DMS53 (cell line): ENCODE measurements around the gene IQSEC2.
A peak's percentile ranks its signal among the peaks of the same experiment; 100 is the strongest.

Source experiments
- DNase-seq: peaks from one replicate; lab custom pipeline; 2025; lab: John Stamatoyannopoulos, UW

The IQSEC2 gene

GRCh38 chrX:53268173-53268572 is 13.2 kb downstream of the IQSEC2 start:
- no peak for DNase-seq

DNA sequence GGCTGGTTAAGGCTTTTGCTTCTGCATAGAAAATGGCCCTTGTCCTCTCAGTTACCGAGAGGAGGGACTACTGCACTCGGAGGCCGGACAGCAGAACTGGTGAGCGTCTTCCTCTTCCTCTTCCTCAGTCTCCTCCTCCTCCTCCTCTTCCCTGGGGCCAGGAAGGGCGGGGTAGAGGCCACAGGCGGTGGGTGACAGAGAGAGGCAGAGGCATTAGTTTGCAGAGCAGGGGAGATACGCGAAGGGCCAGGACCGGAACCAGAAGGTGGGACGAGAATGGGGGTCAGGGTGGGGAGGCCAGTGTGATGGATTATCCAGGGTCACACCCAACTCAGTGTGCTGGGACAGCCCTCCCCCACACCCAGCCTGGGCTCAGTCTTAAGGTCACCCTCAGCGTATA is 14.5 kb downstream of the IQSEC2 start:
- DNase-seq = no peak

GRCh38 chrX:53265771-53266574 is 15.4 kb downstream of the IQSEC2 start:
- DNase-seq = peak; percentile 36

- DNase-seq = peak; percentile 59
Measured at GRCh38 chrX:53263597-53264094, 17.7 kb downstream of the IQSEC2 start.

- peak; percentile 83 for DNase-seq
Measured at GRCh38 chrX:53262918-53263394, 18.4 kb downstream of the IQSEC2 start.

DNA sequence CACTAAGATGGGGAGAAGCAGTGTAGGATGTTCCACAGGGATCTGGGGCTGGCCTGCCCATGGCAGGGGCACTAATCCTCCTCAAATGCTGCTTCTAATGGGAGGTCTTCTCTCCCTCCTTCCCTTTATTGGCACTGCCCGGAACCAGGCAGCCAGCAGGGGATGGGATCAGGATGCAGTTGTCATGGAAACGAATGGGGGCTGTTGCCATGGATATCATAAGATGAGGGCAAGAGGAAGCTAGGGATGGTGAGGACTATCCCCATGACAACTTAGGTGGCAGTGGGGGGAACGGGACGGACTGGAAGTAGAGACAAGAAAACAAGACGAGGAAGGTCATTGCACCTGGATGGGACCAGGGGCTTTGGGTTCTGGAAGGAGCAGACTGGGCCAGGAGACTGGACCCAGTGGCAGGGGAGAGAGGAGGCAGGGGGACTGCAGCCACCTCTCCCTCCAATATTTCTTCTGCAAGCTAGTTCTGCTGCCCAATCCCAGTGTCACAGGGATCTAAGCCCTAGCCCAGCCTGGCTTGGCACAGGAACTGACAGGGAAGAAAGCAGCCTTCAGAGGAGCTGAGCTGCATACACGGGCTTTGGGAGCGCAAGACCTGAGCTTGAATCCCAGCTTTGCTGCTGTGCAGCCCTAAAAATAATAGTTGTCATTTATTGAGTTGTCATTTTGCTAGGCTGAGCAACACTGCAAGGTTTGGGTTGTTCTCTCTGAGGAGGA is 19.0 kb downstream of the IQSEC2 start:
- DNase-seq = peak; percentile 46

GRCh38 chrX:53261355-53261972 is 19.9 kb downstream of the IQSEC2 start:
- no peak for DNase-seq

GRCh38 chrX:53260836-53261235 is 20.5 kb downstream of the IQSEC2 start:
- no peak for DNase-seq

DNA sequence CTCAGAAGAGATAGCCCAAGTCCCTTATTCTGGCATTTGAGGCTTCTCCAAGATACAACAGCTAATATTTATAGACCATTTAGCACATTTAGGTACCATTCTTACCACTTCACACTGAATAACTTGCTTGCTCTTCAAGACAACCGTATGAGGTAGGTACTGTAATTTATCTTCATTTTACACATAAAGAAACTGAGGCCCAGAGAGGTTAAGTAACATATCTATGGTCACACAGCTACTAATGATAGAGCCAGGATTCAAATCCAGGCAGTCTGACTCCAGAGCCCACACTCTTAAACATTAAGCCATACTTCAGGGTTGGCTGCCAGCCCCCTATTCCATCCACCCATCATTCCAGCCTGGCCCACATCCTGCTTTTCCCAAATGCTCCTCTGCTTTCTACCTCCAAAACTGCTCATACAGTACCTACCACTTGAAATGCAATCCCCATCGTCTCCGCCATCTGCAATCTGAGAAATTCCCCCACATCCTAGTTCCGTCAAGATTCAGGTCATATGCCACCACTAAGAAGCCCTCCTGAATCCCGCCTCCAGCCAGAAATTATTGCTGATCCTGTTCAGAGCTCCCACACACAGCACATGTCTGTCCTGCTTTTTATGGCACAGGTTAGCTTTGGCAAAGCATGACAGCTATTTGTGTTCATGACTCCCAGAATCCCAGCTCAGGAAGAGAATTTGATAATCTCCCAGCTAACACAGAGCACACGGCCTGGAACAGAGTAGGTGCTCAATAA is 23.5 kb downstream of the IQSEC2 start:
- DNase-seq = no peak

GRCh38 chrX:53257166-53257565 is 24.2 kb downstream of the IQSEC2 start:
- DNase-seq = no peak

DNA sequence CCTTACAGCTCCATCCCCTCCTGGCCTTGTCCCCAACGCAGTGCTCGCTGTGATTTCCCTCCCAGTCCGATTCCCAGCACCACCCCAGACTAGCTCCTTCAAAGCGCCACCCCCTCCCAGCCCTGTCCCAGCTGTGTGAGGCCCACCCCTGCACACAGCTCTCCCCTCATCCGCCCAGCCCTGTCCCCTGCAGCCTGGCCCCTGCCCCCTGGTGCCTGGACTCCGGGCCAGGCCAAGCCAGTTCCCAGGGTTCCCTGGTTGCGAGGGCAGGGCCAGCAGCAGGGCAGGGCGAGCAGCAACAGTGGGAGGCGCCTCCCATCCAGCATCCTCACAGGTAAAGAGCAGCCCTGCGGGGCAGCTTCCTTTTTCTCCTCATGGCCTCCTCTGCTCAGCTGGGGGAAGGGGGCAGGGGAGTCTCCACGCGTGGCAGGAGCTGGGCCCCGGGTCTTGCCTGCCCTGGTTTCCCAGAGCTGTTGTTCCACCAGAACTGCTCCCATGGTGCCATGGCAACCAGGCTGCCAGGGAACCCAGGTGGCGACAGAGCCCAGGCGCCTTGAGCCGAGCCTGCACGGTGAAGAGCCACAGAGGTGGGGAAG is 24.8 kb downstream of the IQSEC2 start:
- DNase-seq = no peak

GRCh38 chrX:53255738-53256191 is 25.6 kb downstream of the IQSEC2 start:
- DNase-seq = no peak

GRCh38 chrX:53254570-53255461 is 26.6 kb downstream of the IQSEC2 start:
- DNase-seq = no peak

DNA sequence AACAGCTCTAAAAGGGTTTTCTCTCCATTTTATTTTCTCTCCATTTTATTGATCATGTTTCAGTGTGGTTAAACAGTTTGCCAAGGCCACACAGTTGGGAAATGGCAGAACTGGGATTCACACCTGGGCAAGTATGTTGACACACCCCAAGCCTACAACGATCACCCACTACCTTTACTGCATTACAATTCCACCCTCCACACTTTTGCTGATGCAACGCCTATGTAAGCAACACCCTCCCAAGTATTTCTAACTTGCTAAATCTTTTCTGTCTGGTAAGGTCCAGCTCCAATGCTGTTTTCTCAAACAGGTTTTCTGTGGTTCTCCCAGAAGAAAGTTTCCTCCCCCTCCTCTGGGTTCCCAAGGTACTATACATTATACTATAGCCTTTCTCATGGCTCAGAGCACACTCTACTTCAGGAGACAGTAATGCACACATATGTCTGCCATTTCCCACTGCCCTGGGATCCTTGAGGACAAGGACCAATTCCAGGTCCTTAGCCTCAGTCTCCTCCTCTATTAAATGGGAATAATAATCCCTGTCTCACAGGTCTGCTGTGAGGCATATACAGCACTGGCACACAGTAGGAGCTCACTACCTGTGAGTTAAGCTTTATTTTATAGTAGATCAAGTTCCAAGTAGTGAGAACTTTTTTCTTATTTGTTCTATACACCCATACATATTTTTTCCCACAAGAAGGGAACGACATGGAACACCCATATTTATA is 27.9 kb downstream of the IQSEC2 start:
- no peak for DNase-seq

DNA sequence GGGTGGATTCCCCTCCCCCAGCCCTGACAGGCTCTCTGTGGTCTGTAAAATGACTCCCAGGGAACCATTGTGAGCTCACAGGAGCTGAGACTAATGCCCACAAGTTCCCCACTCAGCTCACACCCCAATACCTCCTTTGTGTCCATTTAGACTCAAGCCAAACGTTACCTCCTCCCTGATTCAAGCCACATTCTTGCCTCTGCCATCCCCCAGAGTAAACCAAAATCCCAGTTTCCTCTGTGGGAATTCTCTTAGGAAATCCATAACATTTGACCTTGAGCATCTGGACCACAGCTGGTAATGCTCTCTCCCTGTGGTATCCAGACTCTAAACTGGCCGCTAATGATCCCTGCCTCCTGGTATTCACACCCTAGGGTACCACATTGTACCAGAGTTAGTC is 30.1 kb downstream of the IQSEC2 start:
- DNase-seq = no peak

DNA sequence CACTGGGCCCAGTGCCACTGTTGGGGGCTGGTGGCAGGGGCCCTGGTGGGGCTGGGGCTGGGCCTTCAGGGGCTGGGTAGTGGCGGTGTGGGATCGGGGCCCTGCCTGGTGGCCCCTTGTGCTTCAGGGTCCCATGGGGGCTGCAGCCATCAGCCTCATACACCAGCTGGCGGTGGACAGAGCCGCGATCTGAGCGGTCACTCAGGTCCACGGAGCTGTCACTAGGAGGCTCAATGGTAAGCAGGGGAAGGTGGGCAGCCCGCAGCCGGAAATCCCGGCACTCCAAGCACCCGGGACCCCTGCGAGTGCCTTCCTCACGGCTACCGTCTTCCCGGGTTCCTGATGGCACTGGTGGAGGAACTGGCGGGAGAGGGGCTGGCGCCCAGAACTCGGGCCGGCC is 30.8 kb downstream of the IQSEC2 start:
- DNase-seq = no peak

- DNase-seq = peak; percentile 9
Measured at GRCh38 chrX:53249408-53250042, 31.9 kb downstream of the IQSEC2 start.

DNA sequence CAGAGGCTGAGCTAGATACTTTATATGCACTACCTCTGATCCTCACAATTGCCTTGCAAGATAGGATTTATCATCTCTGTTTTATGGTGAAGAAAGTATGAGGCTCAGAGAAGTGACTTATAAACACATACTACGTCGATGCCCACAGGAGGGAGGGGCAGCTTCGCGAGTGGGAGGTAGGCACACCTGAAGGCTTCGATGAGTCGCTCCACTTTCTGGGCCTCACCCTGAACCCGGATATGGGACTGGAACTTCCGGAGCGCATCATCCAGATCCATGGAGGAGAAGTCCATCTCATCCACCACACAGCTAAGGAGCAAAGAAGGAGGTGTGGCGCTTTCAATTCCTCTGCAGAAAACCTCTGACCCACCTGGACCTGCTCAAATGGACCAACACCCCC is 33.5 kb downstream of the IQSEC2 start:
- no peak for DNase-seq

DNA sequence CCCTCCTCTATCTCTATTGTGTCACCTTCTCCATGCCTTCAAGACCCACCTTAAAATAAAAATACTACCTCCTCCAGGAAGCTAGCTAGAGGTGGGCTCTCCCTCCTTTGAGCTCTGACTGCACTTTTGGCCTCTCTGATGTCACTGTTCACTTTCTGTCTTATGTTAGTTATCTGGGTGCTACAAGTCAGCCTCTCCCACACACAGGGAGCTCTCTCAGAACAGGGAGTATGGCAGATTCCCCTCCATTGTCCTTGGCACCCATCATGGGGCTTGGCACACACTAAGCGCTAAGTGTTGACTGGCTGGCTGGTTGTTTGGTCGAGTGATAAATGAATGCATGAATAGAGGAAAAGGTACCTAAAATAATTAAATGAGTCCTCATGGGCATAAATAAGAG is 35.2 kb downstream of the IQSEC2 start:
- no peak for DNase-seq
